Measurements from ENCODE around the gene CYP2A7. TPM values are rescaled to one million over a fixed set of nuclear protein-coding genes. Genes with fewer than 3 reads are reported as not detected.
"Not testable (repeated sequence)": the region's sequence is repeated elsewhere in the genome, so short reads cannot be mapped to it uniquely, and the experiment has no call there.

Gene CYP2A7
- total RNA-seq, 1 donor from 2014 or later, result not detected

DNA sequence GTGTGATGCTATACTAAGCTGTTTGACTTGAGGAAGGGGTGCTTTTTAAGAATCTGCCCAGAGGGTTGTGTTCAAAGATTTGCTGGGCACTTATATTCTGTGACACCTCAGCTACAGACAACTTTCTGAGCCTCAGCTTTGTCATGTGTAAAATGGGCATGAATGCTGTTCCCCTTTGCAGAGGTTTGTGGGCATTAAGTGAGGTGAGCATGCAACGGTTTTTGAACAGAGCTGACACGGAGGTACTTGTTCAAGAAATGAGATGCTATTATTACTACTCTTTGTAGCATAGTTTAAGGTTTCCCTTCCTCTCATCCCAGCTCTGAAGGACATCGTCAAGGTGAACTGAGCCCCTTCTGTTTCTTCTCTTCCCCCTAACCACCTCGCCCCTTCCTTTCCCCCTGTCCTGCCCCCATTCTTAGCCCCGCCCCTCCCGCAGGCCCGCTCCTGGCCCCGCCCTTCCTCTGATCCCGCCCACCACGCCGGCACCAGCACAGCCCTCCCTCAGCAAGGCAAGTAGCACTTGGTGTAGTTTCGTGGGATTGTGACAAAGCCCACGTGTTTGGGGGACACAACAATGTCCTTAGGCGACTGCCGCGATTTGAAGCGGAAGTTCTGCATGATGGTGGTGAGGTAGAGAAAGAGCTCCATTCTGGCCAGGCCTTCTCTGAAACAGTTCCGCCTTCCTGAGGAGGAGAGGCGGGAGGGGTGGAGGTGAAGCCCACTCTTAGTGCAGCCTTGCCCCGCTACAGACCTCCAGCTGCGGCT lies 26.1 kb upstream of the CYP2A7 start:
- H3K27me3 Mint-ChIP-seq (ENCODE audit: unreplicated experiment), result peaks cover 2% of the 10 kb centered on the region
- H3K36me3 Mint-ChIP-seq (ENCODE audit: low read depth, unreplicated experiment), result no peaks in the 10 kb centered on the region
- peaks cover 10% of the 10 kb centered on the region for H3K4me1 Mint-ChIP-seq (ENCODE audit: unreplicated experiment)
- DNase-seq (ENCODE audit: low spot score), result peak; percentile 6
- TF ChIP-seq, protein P1, sequence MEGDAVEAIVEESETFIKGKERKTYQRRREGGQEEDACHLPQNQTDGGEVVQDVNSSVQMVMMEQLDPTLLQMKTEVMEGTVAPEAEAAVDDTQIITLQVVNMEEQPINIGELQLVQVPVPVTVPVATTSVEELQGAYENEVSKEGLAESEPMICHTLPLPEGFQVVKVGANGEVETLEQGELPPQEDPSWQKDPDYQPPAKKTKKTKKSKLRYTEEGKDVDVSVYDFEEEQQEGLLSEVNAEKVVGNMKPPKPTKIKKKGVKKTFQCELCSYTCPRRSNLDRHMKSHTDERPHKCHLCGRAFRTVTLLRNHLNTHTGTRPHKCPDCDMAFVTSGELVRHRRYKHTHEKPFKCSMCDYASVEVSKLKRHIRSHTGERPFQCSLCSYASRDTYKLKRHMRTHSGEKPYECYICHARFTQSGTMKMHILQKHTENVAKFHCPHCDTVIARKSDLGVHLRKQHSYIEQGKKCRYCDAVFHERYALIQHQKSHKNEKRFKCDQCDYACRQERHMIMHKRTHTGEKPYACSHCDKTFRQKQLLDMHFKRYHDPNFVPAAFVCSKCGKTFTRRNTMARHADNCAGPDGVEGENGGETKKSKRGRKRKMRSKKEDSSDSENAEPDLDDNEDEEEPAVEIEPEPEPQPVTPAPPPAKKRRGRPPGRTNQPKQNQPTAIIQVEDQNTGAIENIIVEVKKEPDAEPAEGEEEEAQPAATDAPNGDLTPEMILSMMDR (IDR thresholded peaks at IDR 0.05; ENCODE audit: unreplicated experiment), result no peak
- no peak overlapping the region for H3K4me3 Mint-ChIP-seq (ENCODE audit: unreplicated experiment)
- no peak overlapping the region for H3K27ac Mint-ChIP-seq (ENCODE audit: unreplicated experiment)
- peaks cover 9% of the 10 kb centered on the region for H3K9me3 Mint-ChIP-seq (ENCODE audit: unreplicated experiment)

DNA sequence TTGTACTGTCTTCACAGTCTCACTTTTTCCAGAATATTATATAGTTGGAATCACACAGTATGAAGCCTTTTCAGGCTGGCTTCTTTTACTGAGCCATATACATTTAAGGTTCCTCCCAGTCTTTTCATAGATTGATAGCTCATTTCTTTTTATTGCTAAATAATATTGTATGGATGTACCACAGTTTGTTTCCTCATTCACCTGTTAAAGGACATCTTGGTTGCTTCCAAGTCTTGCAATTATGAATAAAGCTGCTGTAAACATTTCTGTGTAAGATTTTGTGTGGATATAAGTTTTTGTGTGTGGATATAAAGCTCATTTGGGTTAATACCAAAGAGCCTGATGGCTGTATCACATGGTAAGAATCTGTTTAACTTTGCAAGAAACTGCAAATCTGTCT lies 24.5 kb upstream of the CYP2A7 start:
- peaks cover 6% of the 10 kb centered on the region for H3K27me3 Mint-ChIP-seq (ENCODE audit: unreplicated experiment)
- H3K4me1 Mint-ChIP-seq (ENCODE audit: unreplicated experiment), result peaks cover 13% of the 10 kb centered on the region
- peaks cover 5% of the 10 kb centered on the region for H3K9me3 Mint-ChIP-seq (ENCODE audit: unreplicated experiment)
- no peak for DNase-seq (ENCODE audit: low spot score)
- no peak overlapping the region for H3K27ac Mint-ChIP-seq (ENCODE audit: unreplicated experiment)
- H3K4me3 Mint-ChIP-seq (ENCODE audit: unreplicated experiment), result no peak overlapping the region
- H3K36me3 Mint-ChIP-seq (ENCODE audit: low read depth, unreplicated experiment), result no peaks in the 10 kb centered on the region
- TF ChIP-seq, protein P1 (IDR thresholded peaks at IDR 0.05; ENCODE audit: unreplicated experiment), result no peak

DNA sequence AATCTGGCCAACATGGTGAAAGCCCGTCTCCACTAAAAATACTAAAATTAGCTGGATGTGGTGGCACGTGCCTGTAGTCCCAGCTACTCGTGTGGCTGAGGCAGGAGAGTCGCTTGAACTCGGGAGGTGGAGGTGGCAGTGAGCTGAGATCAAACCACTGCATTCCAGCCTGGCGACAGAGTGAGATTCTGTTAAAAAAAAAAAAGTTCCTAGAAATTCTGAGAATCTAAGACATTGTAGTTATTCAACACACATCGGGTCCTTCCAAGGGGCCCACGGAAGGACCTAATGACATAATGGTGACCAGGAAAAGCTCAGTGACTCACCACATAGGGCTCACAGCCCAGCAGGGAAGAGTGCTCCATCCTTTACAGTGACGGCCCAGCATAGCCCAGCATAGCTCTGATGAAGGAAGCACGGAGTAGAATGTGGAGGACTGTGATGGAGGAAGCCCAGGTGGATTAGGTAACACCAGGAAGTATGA lies 22.7 kb upstream of the CYP2A7 start:
- H3K36me3 Mint-ChIP-seq (ENCODE audit: low read depth, unreplicated experiment); DNase-seq (ENCODE audit: low spot score); H3K4me3 Mint-ChIP-seq (ENCODE audit: unreplicated experiment); H3K9me3 Mint-ChIP-seq (ENCODE audit: unreplicated experiment); H3K27me3 Mint-ChIP-seq (ENCODE audit: unreplicated experiment); H3K27ac Mint-ChIP-seq (ENCODE audit: unreplicated experiment): not testable (repeated sequence)
- H3K4me1 Mint-ChIP-seq (ENCODE audit: unreplicated experiment), result peaks cover 13% of the 10 kb centered on the region

DNA sequence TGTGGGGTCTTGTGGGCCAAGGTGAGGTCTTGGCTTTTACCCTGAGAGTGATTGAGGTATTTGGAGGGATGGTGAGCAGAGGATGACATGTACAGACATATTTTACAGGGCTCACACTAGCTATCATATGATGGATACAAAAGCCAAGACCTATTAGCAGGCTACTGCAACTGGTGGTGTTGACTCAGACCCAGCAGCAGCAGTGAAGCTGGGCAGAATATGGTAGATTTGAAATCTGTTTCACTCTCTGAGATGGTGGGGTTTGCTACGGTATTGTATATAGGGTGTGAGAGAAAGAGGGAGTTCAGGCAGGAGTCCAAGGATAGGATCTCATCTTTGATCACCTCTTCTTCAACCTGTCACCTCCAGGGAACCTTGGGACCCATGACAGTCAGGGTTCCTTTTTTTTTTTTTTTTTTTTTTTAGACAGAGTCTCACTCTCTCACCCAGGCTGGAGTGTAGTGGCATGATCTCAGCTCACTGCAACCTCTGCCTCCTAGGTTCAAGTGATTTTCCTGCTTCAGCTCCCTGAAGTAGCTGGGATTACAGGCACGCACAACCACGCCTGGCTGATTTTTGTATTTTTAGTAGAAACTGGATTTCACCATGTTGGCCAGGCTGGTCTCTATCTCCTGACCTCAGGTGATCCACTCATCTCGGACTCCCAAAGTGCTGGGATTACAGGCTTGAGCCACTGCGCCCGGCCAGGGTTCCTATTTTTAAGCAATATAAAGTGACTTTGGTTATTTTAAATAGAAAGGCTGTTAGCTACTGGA lies 20.1 kb upstream of the CYP2A7 start:
- H3K27me3 Mint-ChIP-seq (ENCODE audit: unreplicated experiment); H3K27ac Mint-ChIP-seq (ENCODE audit: unreplicated experiment); H3K4me3 Mint-ChIP-seq (ENCODE audit: unreplicated experiment); DNase-seq (ENCODE audit: low spot score); H3K36me3 Mint-ChIP-seq (ENCODE audit: low read depth, unreplicated experiment); H3K9me3 Mint-ChIP-seq (ENCODE audit: unreplicated experiment): not testable (repeated sequence)
- peaks cover 13% of the 10 kb centered on the region for H3K4me1 Mint-ChIP-seq (ENCODE audit: unreplicated experiment)

DNA sequence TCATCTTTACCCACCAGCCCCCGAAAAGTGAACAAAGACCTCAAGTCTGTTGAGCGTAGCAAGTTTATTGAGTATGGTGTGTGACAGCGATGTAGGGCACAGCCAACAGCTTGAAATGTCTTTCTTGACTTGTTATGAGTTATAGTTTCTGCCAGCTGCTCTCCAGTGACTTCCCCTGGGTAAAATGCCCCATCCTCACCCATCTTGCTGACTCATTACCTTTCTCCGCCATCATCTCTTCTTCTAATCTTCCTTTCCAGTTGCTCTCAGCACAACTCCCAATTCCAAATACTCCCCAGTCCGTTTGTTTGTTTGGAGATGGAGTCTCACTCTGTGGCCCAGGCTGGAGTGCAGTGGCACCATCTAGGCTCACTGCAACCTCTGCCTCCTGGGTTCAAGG lies 18.5 kb upstream of the CYP2A7 start:
- peaks cover 13% of the 10 kb centered on the region for H3K4me1 Mint-ChIP-seq (ENCODE audit: unreplicated experiment)
- not testable (repeated sequence) for H3K4me3 Mint-ChIP-seq (ENCODE audit: unreplicated experiment); H3K27me3 Mint-ChIP-seq (ENCODE audit: unreplicated experiment); H3K27ac Mint-ChIP-seq (ENCODE audit: unreplicated experiment); H3K36me3 Mint-ChIP-seq (ENCODE audit: low read depth, unreplicated experiment); DNase-seq (ENCODE audit: low spot score); H3K9me3 Mint-ChIP-seq (ENCODE audit: unreplicated experiment)

DNA sequence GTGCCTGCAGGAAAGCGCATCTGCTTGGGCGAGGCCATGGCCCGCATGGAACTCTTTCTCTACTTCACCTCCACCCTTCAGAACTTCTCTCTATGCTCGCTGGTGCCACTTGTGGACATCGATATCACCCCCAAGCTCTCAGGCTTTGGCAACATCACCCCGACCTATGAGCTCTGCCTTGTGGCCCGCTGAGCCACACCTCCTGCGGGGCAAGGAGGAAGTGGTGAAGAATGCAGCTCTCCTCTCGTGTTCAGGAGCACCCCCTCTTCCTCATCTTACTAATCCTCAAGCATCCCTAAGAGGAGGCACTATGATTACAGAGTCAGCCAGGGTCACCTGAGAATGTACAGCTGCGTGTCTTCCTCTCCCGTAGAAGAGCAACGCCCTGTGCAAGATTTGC lies 17.9 kb upstream of the CYP2A7 start:
- H3K9me3 Mint-ChIP-seq (ENCODE audit: unreplicated experiment); H3K27me3 Mint-ChIP-seq (ENCODE audit: unreplicated experiment); H3K4me3 Mint-ChIP-seq (ENCODE audit: unreplicated experiment); H3K27ac Mint-ChIP-seq (ENCODE audit: unreplicated experiment); DNase-seq (ENCODE audit: low spot score); H3K36me3 Mint-ChIP-seq (ENCODE audit: low read depth, unreplicated experiment): not testable (repeated sequence)
- peaks cover 13% of the 10 kb centered on the region for H3K4me1 Mint-ChIP-seq (ENCODE audit: unreplicated experiment)

DNA sequence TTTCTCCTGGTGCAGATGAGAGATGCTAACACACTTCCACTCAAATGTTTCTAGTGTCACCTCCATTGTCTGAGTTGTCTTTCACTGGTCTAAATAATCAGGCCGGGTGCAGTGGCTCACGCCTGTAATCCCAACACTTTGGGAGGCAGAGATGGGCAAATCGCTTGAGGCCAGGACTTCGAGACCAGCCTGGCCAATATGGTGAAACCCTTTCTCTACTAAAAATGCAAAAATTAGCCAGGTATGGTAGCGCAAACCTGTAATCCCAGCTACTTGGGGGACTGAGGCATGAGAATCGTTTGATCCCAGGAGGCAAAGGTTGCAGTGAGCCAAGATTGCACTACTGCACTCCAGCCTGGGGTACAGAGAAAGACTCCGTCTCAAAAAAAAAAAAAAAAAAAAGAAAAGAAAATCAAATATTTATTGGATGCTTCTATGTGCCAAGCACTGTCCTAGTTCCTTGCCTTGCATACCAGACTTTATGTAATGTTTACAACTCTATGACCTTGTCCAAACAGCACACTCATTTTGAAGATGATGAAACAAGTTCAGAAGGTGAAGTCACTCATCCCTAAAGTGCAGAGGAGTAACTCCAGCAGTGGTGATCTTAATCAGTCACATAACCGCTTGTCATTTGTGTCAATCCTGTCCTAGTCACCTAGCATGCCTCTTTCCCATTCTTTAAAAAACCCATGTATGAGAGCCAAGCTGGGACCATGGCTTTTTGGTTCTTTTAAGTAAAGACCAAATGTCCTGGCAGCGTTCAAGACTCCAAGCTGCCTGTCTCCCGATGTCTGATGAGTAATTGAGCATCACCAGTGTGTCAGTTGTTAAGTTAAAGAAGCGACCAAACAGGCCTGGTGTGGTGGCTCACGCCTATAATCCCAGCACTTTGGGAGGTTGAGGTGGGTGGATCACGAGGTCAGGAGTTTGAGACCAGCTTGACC lies 15.1 kb upstream of the CYP2A7 start:
- not testable (repeated sequence) for H3K27ac Mint-ChIP-seq (ENCODE audit: unreplicated experiment); H3K9me3 Mint-ChIP-seq (ENCODE audit: unreplicated experiment); H3K4me3 Mint-ChIP-seq (ENCODE audit: unreplicated experiment); H3K27me3 Mint-ChIP-seq (ENCODE audit: unreplicated experiment); DNase-seq (ENCODE audit: low spot score); H3K36me3 Mint-ChIP-seq (ENCODE audit: low read depth, unreplicated experiment); H3K4me1 Mint-ChIP-seq (ENCODE audit: unreplicated experiment)

Data from endothelial cell (in vitro differentiated cells).